Spleen (tissue), 7 donors: Measurements from ENCODE around the gene IRF2.

ENCODE experiments used
- CTCF ChIP-seq, 11 experiments: fragments of 200-600 bp in 7 of 11; fragments of 450-650 bp in 4 of 11; sonication (generic) in 4 of 11; IDR thresholded peaks in 8 of 11; conservative IDR thresholded peaks in 3 of 11; 1 replicate in 7 of 11; 2 replicates in 4 of 11; pipeline versions ENCODE4 v1.4.0 to v1.8.0; 2016 to 2021; ENCODE audit warnings: antibody characterized with exemption in 11 of 11, inconsistent platforms in 4 of 11, mild to moderate bottlenecking in 1 of 11
- POLR2A ChIP-seq, 3 donors: fragments of 450-650 bp; IDR thresholded peaks; one replicate each; pipeline ENCODE4 v1.5.1; 2017; ENCODE audit warnings: antibody characterized with exemption in 3 of 3, mild to moderate bottlenecking in 1 of 3
- POLR2AphosphoS5 ChIP-seq, 3 donors: sonication (generic); formaldehyde crosslinking; IDR thresholded peaks; one replicate each; pipeline ENCODE4 v1.5.1; 2017; ENCODE audit warnings: antibody characterized with exemption in 3 of 3
- donor health status: DM: no; HTN: no; CAD: no; lungs with moderate emphysema.
- donor health status: DM: no; HTN: no; CAD: no.
- donor health status: DM: no; HTN: no; CAD: no.

- TF ChIP-seq CTCF (IDR thresholded peaks at IDR 0.05 in 8 of 11, conservative IDR thresholded peaks at IDR 0.05 in 3 of 11): no peak
- no peak for TF ChIP-seq POLR2A (IDR thresholded peaks at IDR 0.05)
- peak in 1 of 3 donors; percentile 15 for TF ChIP-seq POLR2AphosphoS5 (IDR thresholded peaks at IDR 0.05)
Observed at GRCh38 chr4:184464759-184465454, 9.4 kb downstream of the IRF2 start.
